HG02623 (cell line): ENCODE measurements around the gene ZSCAN21.

ENCODE experiments used
- ATAC-seq: cut with Tn5 transposase; IDR thresholded peaks from one replicate; pipeline ENCODE4 v1.9.1; 2021; ENCODE audit warnings: moderate library complexity; ENCODE audit not compliant: unreplicated experiment

The ZSCAN21 gene

GRCh38 chr7:100024020-100024619 lies 25.5 kb upstream of the ZSCAN21 start:
- no peak for ATAC-seq

GRCh38 chr7:100027197-100027596 lies 22.4 kb upstream of the ZSCAN21 start:
- no peak for ATAC-seq

GRCh38 chr7:100029596-100029995 lies 20.0 kb upstream of the ZSCAN21 start:
- ATAC-seq, result no peak

- ATAC-seq, result no peak
Observed at GRCh38 chr7:100033526-100033925, 16.0 kb upstream of the ZSCAN21 start.

- no peak for ATAC-seq
Observed at GRCh38 chr7:100034871-100035510, 14.6 kb upstream of the ZSCAN21 start.

- no peak for ATAC-seq
Observed at GRCh38 chr7:100035876-100036275, 13.7 kb upstream of the ZSCAN21 start.

- ATAC-seq, result no peak
Observed at GRCh38 chr7:100038326-100038725, 11.2 kb upstream of the ZSCAN21 start.

GRCh38 chr7:100040575-100040974 lies 9.0 kb upstream of the ZSCAN21 start:
- ATAC-seq, result no peak

- ATAC-seq, result no peak
Observed at GRCh38 chr7:100044718-100045117, 4.9 kb upstream of the ZSCAN21 start.

GRCh38 chr7:100048680-100049079 lies 894 bp upstream of the ZSCAN21 start:
- no peak for ATAC-seq

- ATAC-seq, result no peak
Observed at GRCh38 chr7:100051611-100052010, 2.0 kb downstream of the ZSCAN21 start.

GRCh38 chr7:100053215-100053614 lies 3.6 kb downstream of the ZSCAN21 start:
- ATAC-seq, result no peak

GRCh38 chr7:100057006-100057405 lies 7.4 kb downstream of the ZSCAN21 start:
- ATAC-seq, result no peak

- no peak for ATAC-seq
Observed at GRCh38 chr7:100059251-100059739, 9.7 kb downstream of the ZSCAN21 start.

GRCh38 chr7:100061518-100062193 lies 12.1 kb downstream of the ZSCAN21 start:
- no peak for ATAC-seq

- ATAC-seq, result no peak
Observed at GRCh38 chr7:100063376-100063775, 13.8 kb downstream of the ZSCAN21 start.

- no peak for ATAC-seq
Observed at GRCh38 chr7:100064162-100064561, 14.6 kb downstream of the ZSCAN21 start.

GRCh38 chr7:100065452-100066186 lies 16.0 kb downstream of the ZSCAN21 start:
- no peak for ATAC-seq

- ATAC-seq, result no peak
Observed at GRCh38 chr7:100066953-100067352, 17.4 kb downstream of the ZSCAN21 start.

GRCh38 chr7:100069991-100070390 lies 20.4 kb downstream of the ZSCAN21 start:
- ATAC-seq, result no peak

GRCh38 chr7:100071018-100071723 lies 21.6 kb downstream of the ZSCAN21 start:
- no peak for ATAC-seq
